Karpas-422 (cell line): ENCODE results near the gene OR10A7. TPM values are rescaled to one million over a fixed set of nuclear protein-coding genes. Genes with fewer than 3 reads are reported as not detected.
"Not testable (repeated sequence)": the region's sequence is repeated elsewhere in the genome, so short reads cannot be mapped to it uniquely, and the experiment has no call there.

Experiments used
- DNase-seq: peaks from one replicate; pipeline ENCODE4 v3.0.0-alpha.2; 2015
- H2AFZ ChIP-seq: fragments of 200-600 bp; sonication (generic); 2 replicates; pipeline ENCODE4 v1.6.1; 2014; ENCODE audit warnings: antibody characterized with exemption, low read length, mixed read lengths
- H3K27ac ChIP-seq: fragments of 200-600 bp; sonication (generic); 2 replicates; pipeline ENCODE4 v1.5.1; 2014; ENCODE audit warnings: mild to moderate bottlenecking, low read length, moderate library complexity
- H3K27me3 ChIP-seq: fragments of 200-600 bp; sonication (generic); 2 replicates; pipeline ENCODE4 v1.6.1; 2014; ENCODE audit warnings: low read length, mixed read lengths
- H3K36me3 ChIP-seq: fragments of 200-600 bp; sonication (generic); 2 replicates; pipeline ENCODE4 v1.6.1; 2014; ENCODE audit warnings: low read length, mixed read lengths; ENCODE audit not compliant: insufficient read depth
- H3K4me1 ChIP-seq: fragments of 200-600 bp; sonication (generic); 2 replicates; pipeline ENCODE4 v1.6.1; 2014; ENCODE audit warnings: mild to moderate bottlenecking, low read length, mixed read lengths
- H3K4me2 ChIP-seq: fragments of 200-600 bp; sonication (generic); 2 replicates; pipeline ENCODE4 v1.6.1; 2014; ENCODE audit warnings: low read length, low read depth, mild to moderate bottlenecking; ENCODE audit not compliant: poor library complexity, severe bottlenecking
- H3K4me3 ChIP-seq: fragments of 200-600 bp; sonication (generic); 2 replicates; pipeline ENCODE4 v1.5.1; 2014; ENCODE audit warnings: mild to moderate bottlenecking, antibody characterized with exemption, low read length, mixed read lengths
- H3K79me2 ChIP-seq: fragments of 200-600 bp; sonication (generic); 2 replicates; pipeline ENCODE4 v1.6.1; 2014; ENCODE audit warnings: mild to moderate bottlenecking, low read length, mixed read lengths
- H3K9ac ChIP-seq: fragments of 200-600 bp; sonication (generic); 2 replicates; pipeline ENCODE4 v1.6.0; 2014; ENCODE audit warnings: low read length
- H3K9me2 ChIP-seq: fragments of 200-600 bp; sonication (generic), shearing (Covaris generic); replicated peaks from 2 replicates; pipeline ENCODE4 v1.6.0; 2014; ENCODE audit warnings: mild to moderate bottlenecking, low read length, moderate library complexity; ENCODE audit not compliant: insufficient read depth
- H3K9me3 ChIP-seq: fragments of 300-700, 200-600 bp; sonication (generic); 2 replicates; pipeline ENCODE4 v1.6.1; 2014; ENCODE audit warnings: low read length, mixed read lengths
- H4K20me1 ChIP-seq: fragments of 200-600 bp; sonication (generic); 2 replicates; pipeline ENCODE4 v1.6.1; 2014; ENCODE audit warnings: mild to moderate bottlenecking, antibody characterized with exemption, low read length, low read depth; ENCODE audit not compliant: insufficient read depth
- total RNA-seq: library from RNA; depleted of rRNA; stranded (reverse); fragments of >200 nt; shearing (Covaris generic); gene quantifications from 2 replicates; pipeline ENCODE4 v1.2.3, GENCODE V29; 2014; ENCODE audit warnings: low replicate concordance; rRNA removed

The OR10A7 gene
- not detected in 2 replicates for total RNA-seq

GRCh38 chr12:55220725-55221124 is at the start of gene OR10A7:
TSS of gene OR10A7 (plus strand) at chr12:55221025. CDS start at chr12:55221025, 0 bp downstream.
- Histone ChIP-seq H4K20me1 (no peaks in the 10 kb centered on the region), H3K4me1 (no peaks in the 10 kb centered on the region), H3K79me2 (no peaks in the 10 kb centered on the region), H3K27me3 (no peaks in the 10 kb centered on the region), H3K36me3 (no peaks in the 10 kb centered on the region), H3K9me3 (no peaks in the 10 kb centered on the region), H3K27ac (no peak within 1 kb of the TSS), H3K9me2 (no peaks in the 10 kb centered on the region), H3K4me3 (no peak within 1 kb of the TSS), H3K9ac (no peak within 1 kb of the TSS), H2AFZ (no peak within 1 kb of the TSS), H3K4me2 (no peak within 1 kb of the TSS)
- DNase-seq, result no peak

GRCh38 chr12:55171445-55171844 is 49.4 kb upstream of the OR10A7 start:
- no peaks in the 10 kb centered on the region for H3K27me3 ChIP-seq
- no peak overlapping the region for H3K4me3 ChIP-seq
- H3K9me3 ChIP-seq, result no peaks in the 10 kb centered on the region
- H3K9me2 ChIP-seq, result no peaks in the 10 kb centered on the region
- no peaks in the 10 kb centered on the region for H4K20me1 ChIP-seq
- H3K36me3 ChIP-seq, result no peaks in the 10 kb centered on the region
- H3K27ac ChIP-seq, result no peak overlapping the region
- H3K4me2 ChIP-seq, result no peak overlapping the region
- no peaks in the 10 kb centered on the region for H3K79me2 ChIP-seq
- no peak for DNase-seq
- H3K9ac ChIP-seq, result no peak overlapping the region
- H2AFZ ChIP-seq, result no peak overlapping the region
- H3K4me1 ChIP-seq, result no peaks in the 10 kb centered on the region

- not testable (repeated sequence) for H3K9me3 ChIP-seq, H3K4me1 ChIP-seq, H3K27ac ChIP-seq, H3K9me2 ChIP-seq, H4K20me1 ChIP-seq, H3K9ac ChIP-seq, DNase-seq, H3K4me2 ChIP-seq, H3K27me3 ChIP-seq, H3K36me3 ChIP-seq, H3K79me2 ChIP-seq, H3K4me3 ChIP-seq, H2AFZ ChIP-seq
Observed at GRCh38 chr12:55171846-55172245, 49.0 kb upstream of the OR10A7 start.

GRCh38 chr12:55172686-55173085 is 48.1 kb upstream of the OR10A7 start:
- Histone ChIP-seq H3K4me3 (no peak overlapping the region), H3K27ac (no peak overlapping the region), H3K79me2 (no peaks in the 10 kb centered on the region), H3K36me3 (no peaks in the 10 kb centered on the region), H3K27me3 (no peaks in the 10 kb centered on the region), H4K20me1 (no peaks in the 10 kb centered on the region), H2AFZ (no peak overlapping the region), H3K4me2 (no peak overlapping the region), H3K9me2 (no peaks in the 10 kb centered on the region), H3K9me3 (no peaks in the 10 kb centered on the region), H3K4me1 (no peaks in the 10 kb centered on the region), H3K9ac (no peak overlapping the region)
- no peak for DNase-seq

GRCh38 chr12:55173456-55173855 is 47.4 kb upstream of the OR10A7 start:
- Histone ChIP-seq H3K4me2 (no peak overlapping the region), H3K9ac (no peak overlapping the region), H3K4me1 (no peaks in the 10 kb centered on the region), H3K9me2 (no peaks in the 10 kb centered on the region), H3K79me2 (no peaks in the 10 kb centered on the region), H4K20me1 (no peaks in the 10 kb centered on the region), H3K9me3 (no peaks in the 10 kb centered on the region), H3K36me3 (no peaks in the 10 kb centered on the region), H3K27ac (no peak overlapping the region), H3K27me3 (no peaks in the 10 kb centered on the region), H2AFZ (no peak overlapping the region), H3K4me3 (no peak overlapping the region)
- DNase-seq, result no peak

- Histone ChIP-seq H3K9me2 (no peaks in the 10 kb centered on the region), H4K20me1 (no peaks in the 10 kb centered on the region), H3K36me3 (no peaks in the 10 kb centered on the region), H3K4me1 (no peaks in the 10 kb centered on the region), H3K4me2 (no peak overlapping the region), H3K9me3 (no peaks in the 10 kb centered on the region), H3K27ac (no peak overlapping the region), H3K27me3 (no peaks in the 10 kb centered on the region), H3K4me3 (no peak overlapping the region), H3K79me2 (no peaks in the 10 kb centered on the region), H2AFZ (no peak overlapping the region), H3K9ac (no peak overlapping the region)
- DNase-seq, result no peak
Observed at GRCh38 chr12:55188573-55188972, 32.3 kb upstream of the OR10A7 start.

- Histone ChIP-seq H3K27me3 (no peaks in the 10 kb centered on the region), H3K4me1 (no peaks in the 10 kb centered on the region), H4K20me1 (no peaks in the 10 kb centered on the region), H3K36me3 (no peaks in the 10 kb centered on the region), H3K79me2 (no peaks in the 10 kb centered on the region), H3K9ac (no peak overlapping the region), H2AFZ (no peak overlapping the region), H3K4me3 (no peak overlapping the region), H3K9me2 (no peaks in the 10 kb centered on the region), H3K27ac (no peak overlapping the region), H3K9me3 (no peaks in the 10 kb centered on the region), H3K4me2 (no peak overlapping the region)
- DNase-seq, result peak; percentile 92
Observed at GRCh38 chr12:55188974-55189556, 31.8 kb upstream of the OR10A7 start.

GRCh38 chr12:55194382-55194781 is 26.4 kb upstream of the OR10A7 start:
- DNase-seq, result no peak
- Histone ChIP-seq H3K36me3 (no peaks in the 10 kb centered on the region), H4K20me1 (no peaks in the 10 kb centered on the region), H2AFZ (no peak overlapping the region), H3K4me1 (no peaks in the 10 kb centered on the region), H3K4me2 (no peak overlapping the region), H3K9me2 (no peaks in the 10 kb centered on the region), H3K9me3 (no peaks in the 10 kb centered on the region), H3K27ac (no peak overlapping the region), H3K79me2 (no peaks in the 10 kb centered on the region), H3K9ac (no peak overlapping the region), H3K4me3 (no peak overlapping the region), H3K27me3 (no peaks in the 10 kb centered on the region)

- H3K27ac ChIP-seq, result no peak overlapping the region
- H3K4me3 ChIP-seq, result no peak overlapping the region
- H3K79me2 ChIP-seq, result no peaks in the 10 kb centered on the region
- H3K9ac ChIP-seq, result no peak overlapping the region
- H3K9me2 ChIP-seq, result no peaks in the 10 kb centered on the region
- H2AFZ ChIP-seq, result no peak overlapping the region
- no peaks in the 10 kb centered on the region for H3K27me3 ChIP-seq
- no peaks in the 10 kb centered on the region for H3K9me3 ChIP-seq
- no peaks in the 10 kb centered on the region for H3K4me1 ChIP-seq
- no peaks in the 10 kb centered on the region for H4K20me1 ChIP-seq
- H3K36me3 ChIP-seq, result no peaks in the 10 kb centered on the region
- no peak for DNase-seq
- H3K4me2 ChIP-seq, result no peak overlapping the region
Observed at GRCh38 chr12:55226523-55226922, 5.7 kb downstream of the OR10A7 start.
